K562 (cell line): ENCODE results near the gene ARHGAP12. TPM values are rescaled to one million over a fixed set of nuclear protein-coding genes. Genes with fewer than 3 reads are reported as not detected.

Experiments
- ATAC-seq: fragments of 200-7000 bp; cut with Tn5 transposase; 3 replicates; pipeline ENCODE4 v1.9.1; 2020; ENCODE audit warnings: moderate library complexity
- BruUV-seq: library from RNA; stranded (reverse); fragments of 400-500 nt; replicated peaks from 2 replicates; lab custom pipeline; 2021; lab: Mats Ljungman, UMichigan
- CTCF ChIA-PET: fragments of 300-600 bp; formaldehyde crosslinking; extraction: SDS; loops from one replicate; lab custom pipeline; 2021; ENCODE audit warnings: low intra/inter-chr PET ratio; lab: Yijun Ruan, JAX
- POLR2A ChIA-PET: fragments of 300-600, 350-650 bp; sonication (Branson Sonifier 250); formaldehyde crosslinking; extraction: SDS; loops from one replicate; lab custom pipeline; 2021; ENCODE audit warnings: antibody characterized with exemption, inconsistent platforms; lab: Yijun Ruan, JAX
- DNase-seq, 4 experiments: peaks; one replicate each; pipeline versions ENCODE4 v3.0.0 to v3.0.0-alpha.2; 2011 to 2018; ENCODE audit warnings: low spot score in 3 of 4, mixed read lengths in 3 of 4; ENCODE audit errors: extremely low read depth in 1 of 4
- FAIRE-seq: peaks from 2 replicates; lab custom pipeline; 2011; peaks lifted over from hg19 to GRCh38; lab: Jason Lieb, UNC
- H2AFZ ChIP-seq: 2 replicates; pipeline ENCODE4 v1.6.0; 2011; ENCODE audit warnings: low read depth, low read length, control low read depth, inconsistent platforms
- H3K27ac ChIP-seq: fragments of 200-600 bp; 3 replicates; pipeline ENCODE4 v1.8.0; 2011; ENCODE audit warnings: low read depth, mild to moderate bottlenecking, control low read depth, inconsistent platforms, low read length, moderate library complexity, mixed read lengths; ENCODE audit errors: extremely low read depth
- H3K27me3 ChIP-seq, 2 experiments: fragments of 300-600 bp in 1 of 2; 2 replicates in 1 of 2; 3 replicates in 1 of 2; pipeline versions ENCODE4 v1.6.0 to v1.8.0; 2011; ENCODE audit warnings: inconsistent platforms in 2 of 2, low read length in 2 of 2, mild to moderate bottlenecking in 1 of 2, mixed read lengths in 1 of 2, moderate library complexity in 1 of 2; ENCODE audit not compliant: control insufficient read depth in 2 of 2, insufficient read depth in 2 of 2
- H3K36me3 ChIP-seq: fragments of 300-600 bp; 3 replicates; pipeline ENCODE4 v1.8.0; 2011; ENCODE audit warnings: mild to moderate bottlenecking, low read length, inconsistent platforms; ENCODE audit not compliant: control insufficient read depth, insufficient read depth
- H3K4me1 ChIP-seq, 2 experiments: fragments of 200-600 bp in 1 of 2; replicated peaks in 1 of 2; 2 replicates in 1 of 2; 3 replicates in 1 of 2; pipeline versions ENCODE4 v1.5.1 to v1.8.0; 2011; ENCODE audit warnings: inconsistent platforms in 2 of 2, low read length in 2 of 2, mild to moderate bottlenecking in 1 of 2, mixed read lengths in 1 of 2, moderate library complexity in 1 of 2; ENCODE audit not compliant: control insufficient read depth in 2 of 2, insufficient read depth in 2 of 2
- H3K4me2 ChIP-seq: 2 replicates; pipeline ENCODE4 v1.6.1; 2011; ENCODE audit warnings: low read length, control low read depth, inconsistent platforms, mixed read lengths; ENCODE audit not compliant: insufficient read depth
- H3K4me3 ChIP-seq: fragments of 200-600 bp; sonication (generic), shearing (Covaris generic); 2 replicates; pipeline ENCODE4 v1.5.1; 2016; ENCODE audit warnings: control low read depth, inconsistent platforms
- H3K79me2 ChIP-seq: fragments of 200-600 bp; 3 replicates; pipeline ENCODE4 v1.8.0; 2011; ENCODE audit warnings: low read length, inconsistent platforms; ENCODE audit not compliant: control insufficient read depth, insufficient read depth
- H3K9ac ChIP-seq, 2 experiments: 2 replicates each; pipeline versions ENCODE4 v1.6.0 to v1.6.1; 2011; ENCODE audit warnings: low read depth in 2 of 2, low read length in 2 of 2, control low read depth in 1 of 2, inconsistent platforms in 1 of 2, mild to moderate bottlenecking in 1 of 2, mixed read lengths in 1 of 2; ENCODE audit not compliant: insufficient read depth in 1 of 2
- H3K9me1 ChIP-seq: one replicate; pipeline ENCODE4 v1.6.0; 2011; ENCODE audit warnings: inconsistent platforms, mild to moderate bottlenecking, low read length, moderate library complexity; ENCODE audit not compliant: control insufficient read depth, insufficient read depth
- H3K9me3 ChIP-seq: replicated peaks from 2 replicates; pipeline ENCODE4 v1.5.1; 2011; ENCODE audit warnings: low read depth, low read length, inconsistent platforms; ENCODE audit not compliant: control insufficient read depth, insufficient read depth
- H4K20me1 ChIP-seq: replicated peaks from 2 replicates; pipeline ENCODE4 v1.6.1; 2011; ENCODE audit warnings: low read length, inconsistent platforms, mixed read lengths; ENCODE audit not compliant: control insufficient read depth, insufficient read depth
- ETS1 ChIP-seq: conservative IDR thresholded peaks from 2 replicates; pipeline ENCODE4 v1.6.1; 2011; ENCODE audit warnings: low read depth, mild to moderate bottlenecking, low read length; ENCODE audit not compliant: control insufficient read depth
- FOSL1 ChIP-seq: fragments of 200-800 bp; sonication (Bioruptor generic); conservative IDR thresholded peaks from 2 replicates; pipeline ENCODE4 v1.6.1; 2016; ENCODE audit warnings: missing genetic modification characterization, missing compliant biosample characterization
- GTF2F1 ChIP-seq: IDR thresholded peaks from 2 replicates; pipeline ENCODE4 v1.6.1; 2011; ENCODE audit warnings: low read depth, low read length, improper control_type of control experiment
- PRDM10 ChIP-seq: fragments of 450-650 bp; IDR thresholded peaks from 2 replicates; pipeline ENCODE4 v1.6.1; 2018; ENCODE audit not compliant: partially characterized antibody
- RREB1 ChIP-seq: fragments of 250-450 bp; sonication (Bioruptor Pico); IDR thresholded peaks from 2 replicates; pipeline ENCODE4 v1.4.0; 2020
- ZNF668 ChIP-seq: fragments of 250-450 bp; sonication (Bioruptor Pico); IDR thresholded peaks from 2 replicates; pipeline ENCODE4 v1.8.0; 2022; ENCODE audit warnings: mild to moderate bottlenecking, inconsistent platforms
- WGBS: fragments of 100-300 bp; shearing (Covaris generic); methylation state at CpG from one replicate; pipeline ENCODE4 v1.1.6; 2016; ENCODE audit warnings: low coverage, mixed read lengths; ENCODE audit not compliant: insufficient coverage; ENCODE audit errors: missing lambda C conversion rate; 5-methylcytosine and 5-hydroxymethylcytosine counted together
- in situ Hi-C: fragments of 300-500 bp; cut with MboI; formaldehyde crosslinking; loops from 4 replicates; pipeline ENCODE4 v1.15.0; 2018; ENCODE audit warnings: inconsistent platforms, mixed read lengths
- intact Hi-C: fragments of 100-400 bp; cut with micrococcal nuclease; formaldehyde crosslinking; loops from 2 replicates; pipeline ENCODE4 v1.14.2; 2022
- polyA plus RNA-seq, 8 experiments: library from polyadenylated mRNA; depleted of rRNA in 4 of 8; stranded (reverse) in 5 of 8; unstranded in 3 of 8; fragments of >200 nt; fragmentation: Nextera tagmentation in 2 of 8; fragmentation: Illumina TruSeq in 1 of 8; extraction: Ambion mirVana in 2 of 8; extraction: Trizol in 1 of 8; gene quantifications; 2 replicates each; pipeline versions ENCODE4 v1.2.1 to v1.2.3, GENCODE V29; 2011 to 2014; ENCODE audit warnings: inconsistent platforms in 1 of 8, missing spikeins in 1 of 8
- total RNA-seq, 7 experiments: library from RNA; depleted of rRNA in 6 of 7; stranded (reverse); fragments of >200 nt in 6 of 7; fragmentation: Illumina TruSeq in 2 of 7; extraction: Trizol in 2 of 7; gene quantifications; 2 replicates each; pipeline versions ENCODE4 v1.2.1 to v1.2.3, GENCODE V29; 2011 to 2021; ENCODE audit warnings: low replicate concordance in 1 of 7

ARHGAP12 gene
- total and polyA plus RNA-seq, 9 of the 15 experiments (the other 6 are each of a cell fraction or from before 2014, with no cell fraction given): 4.4 to 18.7 (median 10.1) TPM

GRCh38 chr10:31959461-31960173 is 31.0 kb upstream of the ARHGAP12 start:
- FAIRE-seq (no peak), ATAC-seq (no peak), DNase-seq (no peak)
- Histone ChIP-seq H3K27me3 (no peaks in the 10 kb centered on the region), H3K4me2 (no peak overlapping the region), H3K36me3 (no peaks in the 10 kb centered on the region), H2AFZ (no peak overlapping the region), H3K4me3 (no peak overlapping the region), H3K4me1 (peaks cover 5 to 26% of the 10 kb centered on the region in 2 experiments; a peak in 4 of 5 replicates), H4K20me1 (no peaks in the 10 kb centered on the region), H3K9ac (no peak overlapping the region), H3K9me3 (peaks cover 5% of the 10 kb centered on the region; the same call in 1 of the 2 replicates), H3K9me1 (no peaks in the 10 kb centered on the region), H3K79me2 (no peaks in the 10 kb centered on the region), H3K27ac (no peak overlapping the region)
- WGBS: 37% methylated on average over 3 of the region's 3 CpGs
- ChIA-PET POLR2A (no interaction called here), CTCF (no interaction called here)
- intact Hi-C loops (no loop called here), in situ Hi-C loops (no loop called here)
- TF ChIP-seq GTF2F1: no peak
- no peak for TF ChIP-seq PRDM10
- TF ChIP-seq FOSL1 (tag): no peak
- no peak for TF ChIP-seq ZNF668 (CRISPR knock-in tag)
- TF ChIP-seq ETS1: no peak
- no peak for TF ChIP-seq RREB1 (CRISPR knock-in tag)
- TF ChIP-seq, all 486 proteins: peak for 0
- BruUV-seq: no TSS peak
